ENCODE data around the gene ANKRD52.
"Not testable (repeated sequence)": the region's sequence is repeated elsewhere in the genome, so short reads cannot be mapped to it uniquely, and the experiment has no call there.

The ANKRD52 gene

DNA sequence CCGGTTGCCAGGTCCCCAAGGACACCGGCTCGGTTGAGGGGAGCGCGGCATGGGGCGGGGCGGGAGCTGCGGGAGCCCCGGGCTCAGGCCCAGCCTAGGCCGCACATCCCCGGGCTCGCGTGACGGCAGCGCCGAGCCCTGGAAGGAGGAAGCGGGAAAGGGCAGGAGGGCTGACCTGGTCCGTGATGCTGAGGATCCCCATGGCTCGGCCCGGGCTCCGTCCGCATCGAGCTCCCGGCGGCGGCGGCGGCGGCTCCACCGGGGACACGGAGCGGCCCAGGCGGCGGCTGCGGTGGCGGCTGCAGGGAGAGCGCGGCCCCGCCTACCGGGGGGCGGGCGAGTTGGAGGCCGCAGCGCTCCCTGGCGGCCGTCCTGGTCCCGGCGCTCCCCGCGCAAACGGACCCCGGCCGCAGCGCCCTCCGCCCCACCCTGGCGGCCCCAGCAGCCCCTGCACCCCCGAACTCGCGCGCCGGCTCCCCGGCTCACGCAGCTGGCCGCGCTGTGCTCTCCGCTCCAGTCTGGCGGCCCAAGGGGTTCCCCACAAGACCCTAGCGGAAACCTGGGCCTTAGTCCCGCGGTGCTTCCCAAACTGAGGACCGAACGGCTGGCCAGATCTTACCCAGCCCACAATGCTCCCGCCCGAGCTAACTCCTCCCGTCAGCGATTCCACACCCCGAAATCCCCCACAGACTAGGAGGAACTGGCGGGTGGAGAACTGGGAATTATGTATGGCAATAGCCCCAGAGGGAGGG lies at the start of gene ANKRD52:
Gene ANKRD52 (minus strand): TSS at position 317 of the 752 bp plus-strand sequence. CDS start 115 bp downstream, at position 202.
- DNase-seq (ENCODE audit: extremely low spot score, insufficient read length, low read depth) (peak; percentile 87), FAIRE-seq (peak; percentile 35)

DNA sequence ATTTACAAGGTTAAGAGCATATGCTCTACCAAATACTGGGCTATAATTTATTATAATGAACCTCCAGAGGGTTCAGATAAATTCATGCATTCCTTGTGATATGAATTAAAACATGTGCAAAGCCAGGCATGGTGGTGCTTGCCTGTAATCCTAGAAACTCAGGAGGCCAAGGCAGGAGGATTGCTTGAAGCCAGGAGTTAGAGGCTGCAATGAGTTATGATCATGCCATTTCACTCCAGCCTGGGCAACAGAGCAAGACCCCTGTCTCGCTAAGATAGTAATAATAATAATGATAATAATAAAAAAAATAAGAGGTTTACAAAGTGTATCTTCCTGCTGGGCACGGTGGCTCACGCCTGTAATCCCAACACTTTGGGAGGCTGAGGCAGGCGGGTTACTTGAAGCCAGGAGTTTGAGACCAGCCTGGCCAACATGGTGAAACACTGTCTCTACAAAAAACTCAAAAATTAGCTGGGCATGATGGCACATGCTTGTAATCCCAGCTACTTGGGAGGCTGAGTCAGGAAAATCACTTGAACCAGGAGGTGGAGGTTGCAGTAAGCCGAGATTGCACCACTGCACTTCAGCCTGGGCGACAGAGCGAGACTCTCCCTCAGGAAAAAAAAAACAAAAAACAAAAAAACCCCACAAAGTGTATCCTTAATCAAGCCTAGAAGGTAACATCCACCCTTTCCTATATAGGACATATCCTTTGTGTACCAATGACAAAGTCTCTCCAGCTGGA lies 49.2 kb upstream of the ANKRD52 start:
- DNase-seq (ENCODE audit: extremely low spot score, insufficient read length, low read depth) (no peak), FAIRE-seq (no peak)

DNA sequence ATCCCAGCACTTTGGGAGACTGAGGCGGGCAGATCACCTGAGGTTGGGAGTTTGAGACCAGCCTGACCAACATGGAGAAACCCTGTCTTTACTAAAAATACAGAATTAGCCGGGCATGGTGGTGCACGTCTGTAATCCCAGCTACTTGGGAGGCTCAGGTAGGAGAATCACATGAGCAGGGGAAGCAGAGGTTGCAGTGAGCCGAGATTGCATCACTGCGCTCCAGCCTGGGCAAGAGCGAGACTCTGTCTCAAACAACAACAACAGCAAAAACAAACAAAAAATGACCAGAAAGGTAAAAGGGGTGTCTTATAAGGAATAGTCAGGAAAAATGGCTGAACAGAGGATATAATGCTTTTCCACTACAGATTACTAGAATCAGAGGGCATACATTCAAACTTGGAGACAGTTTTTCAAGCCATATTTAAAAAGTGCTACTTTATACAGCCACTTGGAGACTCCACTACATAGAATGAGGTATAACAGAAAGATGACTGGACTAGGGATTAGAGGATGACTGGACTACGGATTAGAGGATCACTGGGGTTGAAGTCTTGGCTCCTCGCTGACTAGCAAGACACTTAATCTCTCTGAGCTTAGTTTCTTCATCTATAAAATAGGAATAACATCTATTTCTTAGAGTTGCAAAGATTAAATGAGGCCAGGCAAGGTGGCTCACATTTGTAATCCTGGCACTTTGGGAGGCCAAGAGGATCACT lies 46.8 kb upstream of the ANKRD52 start:
- no peak for FAIRE-seq

DNA sequence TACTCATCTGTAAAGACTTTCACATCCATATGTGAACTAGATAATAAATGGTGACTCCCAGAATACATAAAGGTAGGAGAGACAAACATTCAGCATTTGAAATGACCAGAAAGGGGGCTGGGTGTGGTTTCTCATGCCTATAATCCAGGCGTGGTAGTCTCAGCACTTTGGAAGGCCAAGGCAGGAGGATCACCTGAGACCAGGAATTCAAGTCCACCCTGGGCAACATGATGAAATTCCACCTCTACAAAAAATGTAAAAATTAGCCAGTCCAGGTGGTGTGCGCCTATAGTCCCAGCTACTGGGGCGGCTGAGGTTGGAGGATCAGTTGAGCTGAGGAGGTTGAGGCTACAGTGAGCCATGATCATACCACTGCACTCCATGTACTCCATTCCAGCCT lies 46.1 kb upstream of the ANKRD52 start:
- DNase-seq (ENCODE audit: extremely low spot score, insufficient read length, low read depth), result no peak

More for the DNA sequence above, 46.8 kb upstream of the ANKRD52 start:
- no peak for DNase-seq (ENCODE audit: extremely low spot score, insufficient read length, low read depth)

DNA sequence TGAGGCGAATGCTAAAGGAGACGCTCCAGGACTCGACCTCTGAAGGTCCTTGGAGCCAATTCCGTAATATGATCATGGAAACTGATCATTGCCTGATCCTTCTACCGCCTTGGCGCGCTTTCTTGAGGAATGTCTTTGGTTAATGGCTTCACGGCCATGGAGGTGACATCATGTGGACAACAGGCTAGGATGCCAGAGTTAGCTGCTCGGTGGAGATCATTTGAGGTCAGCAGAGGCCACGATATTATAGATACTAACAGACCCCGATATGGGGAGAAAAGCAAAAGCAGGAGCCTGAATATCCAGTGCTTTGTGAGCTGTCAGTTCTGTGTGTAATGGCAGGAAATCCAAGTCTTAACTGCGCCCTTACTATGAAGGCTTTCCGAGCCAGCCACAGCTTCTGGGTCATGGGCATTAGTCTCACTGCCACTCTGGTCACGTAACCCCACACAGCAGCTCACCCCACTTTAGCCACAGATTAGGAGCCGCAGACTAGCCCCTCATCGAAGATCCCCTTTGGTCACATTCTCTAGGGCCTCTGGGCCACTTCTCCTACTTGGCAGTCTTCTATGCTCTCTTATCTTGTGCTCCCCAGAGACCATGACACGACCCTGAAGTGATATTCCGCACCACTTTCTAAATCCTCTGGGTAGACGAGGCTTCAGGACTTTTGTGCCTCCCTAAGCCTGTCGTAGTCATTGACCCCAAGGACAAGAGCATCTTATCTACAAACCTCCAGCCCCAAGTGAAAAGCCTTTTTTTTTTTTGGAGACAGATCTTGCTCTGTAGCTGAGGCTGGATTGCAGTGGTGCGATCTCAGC lies 42.7 kb upstream of the ANKRD52 start:
- FAIRE-seq, result no peak

More for the DNA sequence above, 46.1 kb upstream of the ANKRD52 start:
- no peak for FAIRE-seq

DNA sequence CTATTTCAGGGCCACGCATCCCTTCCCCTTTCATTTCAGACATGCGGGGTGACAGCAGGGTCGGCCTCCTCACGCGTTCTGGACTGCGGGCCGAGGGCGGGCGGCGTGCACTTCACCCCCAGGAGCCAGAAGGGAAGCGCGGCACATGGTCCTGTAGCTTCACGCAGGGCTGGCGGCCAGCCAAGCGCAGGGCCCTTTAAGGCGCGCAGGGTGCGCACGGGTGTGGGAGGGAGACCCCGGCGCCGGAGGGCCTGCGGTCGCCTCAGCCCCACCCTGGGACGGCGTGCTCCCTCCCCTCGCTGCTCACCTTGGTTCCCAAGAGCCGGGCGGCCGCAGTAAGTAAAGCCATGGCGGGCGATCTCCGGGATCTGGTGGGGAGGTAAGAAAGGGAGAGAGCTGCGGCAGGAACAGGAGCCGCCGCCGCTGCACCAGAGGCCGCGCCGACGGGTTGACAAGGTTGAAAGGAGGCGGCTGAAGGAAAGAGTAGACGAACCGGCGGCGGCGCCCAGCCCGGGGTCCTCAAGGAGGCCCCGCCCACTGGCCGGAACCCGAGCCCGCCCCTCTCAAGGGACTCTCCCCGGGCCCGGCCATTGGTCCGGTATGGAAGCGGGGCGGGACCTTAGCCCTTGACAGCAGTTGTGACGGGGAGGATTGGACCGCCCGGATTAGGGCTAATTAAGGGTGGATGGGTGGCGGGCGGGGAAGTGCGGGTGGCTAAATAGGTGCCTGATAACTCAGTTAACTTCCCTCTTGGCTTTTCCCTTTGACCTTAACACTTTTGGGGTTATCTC lies 41.9 kb upstream of the ANKRD52 start, which contains the start of gene CS:
Gene CS (minus strand): TSS at position 478 of the 791 bp plus-strand sequence. CDS start 129 bp downstream, at position 349.
- DNase-seq (ENCODE audit: extremely low spot score, insufficient read length, low read depth), result peak; percentile 95
- peak; percentile 94 for FAIRE-seq

More for the DNA sequence above, 42.7 kb upstream of the ANKRD52 start:
- DNase-seq (ENCODE audit: extremely low spot score, insufficient read length, low read depth), result no peak

DNA sequence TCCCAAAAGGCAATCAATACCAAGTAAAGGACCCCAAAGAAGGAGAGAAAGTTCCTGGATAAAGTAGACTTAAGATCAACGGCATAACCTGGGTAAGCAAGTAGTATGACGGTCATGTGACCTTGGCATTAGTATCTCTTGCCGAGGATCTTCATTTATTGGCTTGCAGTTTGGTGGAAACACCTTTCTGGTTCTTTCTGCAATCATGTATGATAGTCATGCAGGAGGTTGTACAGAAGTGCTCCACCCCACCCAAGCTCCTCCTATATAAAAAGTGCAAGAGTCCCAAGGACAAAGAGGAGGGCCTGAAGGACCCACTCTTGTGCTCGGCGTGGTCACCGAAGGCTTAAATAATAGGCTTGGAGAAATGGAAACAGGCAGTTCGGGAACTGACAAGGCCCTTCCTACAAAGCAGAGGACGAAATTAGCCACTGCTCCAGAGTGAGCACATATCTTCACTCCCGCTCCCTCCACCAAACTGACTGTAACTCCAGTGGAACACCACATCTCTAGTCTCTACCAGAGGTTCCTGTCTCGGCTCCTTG lies 41.2 kb upstream of the ANKRD52 start:
- DNase-seq (ENCODE audit: extremely low spot score, insufficient read length, low read depth) (no peak), FAIRE-seq (peak; percentile 69)

DNA sequence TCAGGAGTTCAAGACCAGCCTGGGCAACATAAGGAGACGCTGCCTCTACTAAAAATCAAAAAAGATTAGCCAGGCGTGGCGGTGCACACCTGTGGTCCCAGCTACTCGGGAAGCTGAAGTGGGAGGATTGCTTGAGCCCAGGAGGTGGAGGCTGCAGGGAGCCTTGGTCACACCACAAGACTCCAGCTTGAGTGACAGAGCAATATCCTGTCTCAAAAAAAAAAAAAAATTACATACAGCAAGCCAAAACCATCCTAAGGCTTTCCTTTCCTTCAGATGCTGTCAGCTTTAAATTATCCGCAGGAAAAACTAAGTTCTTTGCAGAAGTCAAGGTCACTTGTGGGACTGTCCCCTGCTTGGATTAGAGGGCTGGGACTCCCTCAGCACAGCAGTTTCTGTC lies 40.6 kb upstream of the ANKRD52 start:
- FAIRE-seq (no peak), DNase-seq (ENCODE audit: extremely low spot score, insufficient read length, low read depth) (no peak)

DNA sequence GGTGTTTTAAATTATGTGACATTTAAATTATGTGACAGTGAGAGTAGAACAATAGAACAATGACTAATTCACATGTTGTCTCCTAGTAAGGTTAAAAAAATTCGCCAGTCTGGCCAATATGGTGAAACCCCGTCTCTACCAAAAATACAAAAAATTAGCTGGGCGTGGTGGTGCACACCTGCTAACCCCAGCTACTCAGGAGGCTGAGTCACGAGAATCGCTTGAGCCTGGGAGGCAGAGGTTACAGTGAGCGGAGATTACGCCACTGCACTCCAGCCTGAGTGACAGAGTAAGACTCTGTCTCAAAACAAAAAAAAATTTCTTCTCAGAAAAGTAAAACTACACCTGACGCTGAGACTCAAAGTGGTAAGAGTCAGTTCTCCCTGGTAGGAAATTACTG lies 39.2 kb upstream of the ANKRD52 start:
- DNase-seq (ENCODE audit: extremely low spot score, insufficient read length, low read depth) (no peak), FAIRE-seq (no peak)

DNA sequence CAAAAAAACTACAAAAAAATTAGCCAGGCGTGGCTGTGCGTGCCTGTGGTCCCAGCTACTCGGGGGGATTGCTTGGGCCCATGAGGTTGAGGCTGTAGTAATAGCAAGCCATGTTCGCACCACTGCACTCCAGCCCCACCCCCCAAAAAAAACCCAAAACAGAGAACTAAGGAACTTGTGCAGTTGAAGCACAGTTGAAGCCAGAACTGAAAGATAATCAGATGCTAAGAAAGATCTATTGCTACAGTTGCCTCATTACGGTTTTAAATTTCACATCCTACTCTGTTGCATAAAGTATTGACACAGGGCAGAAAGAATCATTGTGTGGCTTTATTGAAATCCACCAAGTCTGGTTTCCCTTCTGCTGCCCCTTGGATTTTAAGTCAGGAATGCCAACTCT lies 38.1 kb upstream of the ANKRD52 start:
- DNase-seq (ENCODE audit: extremely low spot score, insufficient read length, low read depth) (no peak), FAIRE-seq (no peak)

DNA sequence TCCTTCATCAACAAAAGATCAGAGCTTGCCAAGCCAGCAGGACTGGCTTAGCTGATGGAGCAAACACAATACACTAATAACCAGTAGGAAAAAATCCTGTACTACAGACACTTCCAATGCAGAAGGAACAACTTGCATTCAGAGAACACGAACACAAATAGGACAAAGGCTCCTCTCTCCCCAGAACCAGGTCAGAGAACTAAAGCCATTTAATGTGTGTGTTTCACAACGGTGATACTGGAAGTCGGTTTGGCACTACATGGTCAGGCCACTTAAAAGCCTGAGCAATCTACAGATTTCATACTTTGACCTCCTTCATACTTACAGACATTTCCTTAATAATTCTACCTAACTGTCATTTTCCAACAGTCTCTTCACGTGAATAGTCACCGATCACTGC lies 35.6 kb upstream of the ANKRD52 start:
- DNase-seq (ENCODE audit: extremely low spot score, insufficient read length, low read depth) (no peak), FAIRE-seq (no peak)

DNA sequence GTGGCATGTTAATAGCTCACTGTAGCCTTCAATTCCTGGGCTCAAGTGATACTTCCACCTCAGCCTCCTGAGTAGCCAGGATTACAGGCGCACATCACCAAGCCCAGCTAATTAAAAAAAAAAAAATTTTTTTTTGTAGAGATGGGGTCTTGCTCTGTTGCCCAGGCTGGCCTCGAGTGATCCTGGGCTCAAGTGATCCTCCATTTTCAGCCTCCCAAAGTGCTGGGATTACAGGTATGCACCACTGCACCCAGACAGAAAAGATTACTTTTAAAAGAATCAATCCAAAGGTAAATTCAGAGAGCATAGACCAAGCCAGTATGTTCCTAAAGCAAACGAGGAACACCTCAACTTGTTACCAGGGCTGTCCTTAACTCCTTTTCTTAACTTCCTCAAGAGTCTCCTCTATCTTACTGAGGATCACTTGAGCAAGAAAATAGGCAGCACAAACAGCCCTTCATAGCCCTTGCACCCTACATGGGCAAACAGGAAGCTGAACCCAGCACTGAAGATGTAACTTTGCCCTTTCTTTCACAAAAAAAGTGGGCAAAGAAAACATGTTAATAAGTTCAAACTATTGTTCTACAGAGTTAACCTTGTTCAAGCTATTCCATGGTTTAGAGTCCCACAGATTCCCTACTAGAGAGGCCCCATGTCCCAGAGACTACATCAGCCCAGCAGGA lies 30.7 kb upstream of the ANKRD52 start:
- DNase-seq (ENCODE audit: extremely low spot score, insufficient read length, low read depth), result no peak

DNA sequence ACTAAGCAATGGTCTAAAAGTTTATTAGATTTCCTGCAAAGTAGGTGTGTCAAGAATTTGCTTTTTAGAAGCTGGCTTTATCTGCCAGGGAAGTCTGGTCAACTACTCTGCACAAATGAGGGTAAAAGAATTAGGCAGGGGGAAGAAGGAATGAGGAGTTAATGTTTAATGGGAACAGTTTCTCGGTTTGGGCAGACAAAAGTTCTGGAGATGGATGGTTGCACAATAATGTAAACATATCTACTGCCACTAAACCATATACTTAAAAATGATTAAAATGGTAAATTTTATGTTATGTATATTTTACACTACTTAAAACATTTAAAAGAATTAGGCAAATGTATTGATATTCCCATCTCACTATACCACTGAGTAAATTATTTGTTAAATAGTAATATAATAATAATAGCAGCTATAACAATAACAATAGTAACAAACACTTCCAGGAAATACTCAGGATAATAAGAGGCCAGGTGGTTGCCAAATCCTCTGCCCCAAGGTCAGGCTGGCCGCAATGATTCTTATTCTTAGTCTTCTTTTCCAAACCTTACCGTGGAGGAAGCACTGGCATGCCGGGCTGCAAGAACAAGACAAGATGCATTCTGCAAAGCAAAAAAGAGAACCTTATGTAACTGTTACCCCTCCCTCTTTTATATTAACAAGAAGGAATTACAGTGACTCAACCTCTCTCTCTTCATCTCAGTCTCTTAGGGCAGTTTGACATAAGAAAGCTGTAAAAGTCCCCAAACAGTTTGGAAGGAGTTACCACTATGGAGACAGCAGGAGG lies 28.1 kb upstream of the ANKRD52 start:
- DNase-seq (ENCODE audit: extremely low spot score, insufficient read length, low read depth) (no peak), FAIRE-seq (no peak)

More for the DNA sequence above, 30.7 kb upstream of the ANKRD52 start:
- FAIRE-seq, result no peak

DNA sequence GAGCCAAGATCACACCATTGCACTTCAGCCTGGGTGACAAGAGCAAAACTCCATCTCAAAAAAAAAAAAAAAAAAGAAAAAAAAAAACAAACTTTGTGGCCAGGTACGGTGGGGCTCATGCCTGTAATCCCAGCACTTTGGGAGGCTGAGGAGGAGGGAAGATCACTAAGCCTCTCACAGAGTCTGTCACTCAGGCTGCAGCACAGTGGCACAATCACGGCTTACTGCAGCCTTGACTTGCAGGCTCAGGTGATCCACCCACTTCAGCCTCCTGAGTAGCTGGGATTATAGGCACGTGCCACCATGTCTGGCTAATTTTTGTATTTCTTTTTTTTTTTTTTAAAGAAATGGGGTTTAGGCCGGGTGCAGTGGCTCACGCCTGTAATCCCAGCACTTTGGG lies 26.1 kb upstream of the ANKRD52 start:
- DNase-seq (ENCODE audit: extremely low spot score, insufficient read length, low read depth); FAIRE-seq: not testable (repeated sequence)

DNA sequence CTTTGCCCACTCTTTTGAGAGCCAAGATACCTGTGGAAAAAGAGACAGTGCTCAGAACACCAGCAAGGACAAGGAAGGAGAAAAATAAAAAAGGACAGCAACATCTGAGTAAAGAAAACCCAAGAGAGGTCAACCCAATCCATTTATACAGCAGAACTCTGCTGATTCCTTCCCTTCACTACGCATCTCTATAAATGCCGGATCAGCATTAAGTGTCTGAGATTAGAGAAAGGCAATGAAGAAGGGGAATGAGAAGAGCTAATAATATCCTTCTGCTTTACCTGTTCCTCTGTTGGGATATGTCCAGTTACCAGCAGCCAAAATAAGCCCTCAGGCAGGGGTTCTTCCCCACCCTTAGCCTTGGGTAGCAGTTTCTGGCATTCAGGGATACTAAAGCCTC lies 24.4 kb upstream of the ANKRD52 start:
- DNase-seq (ENCODE audit: extremely low spot score, insufficient read length, low read depth) (no peak), FAIRE-seq (no peak)

DNA sequence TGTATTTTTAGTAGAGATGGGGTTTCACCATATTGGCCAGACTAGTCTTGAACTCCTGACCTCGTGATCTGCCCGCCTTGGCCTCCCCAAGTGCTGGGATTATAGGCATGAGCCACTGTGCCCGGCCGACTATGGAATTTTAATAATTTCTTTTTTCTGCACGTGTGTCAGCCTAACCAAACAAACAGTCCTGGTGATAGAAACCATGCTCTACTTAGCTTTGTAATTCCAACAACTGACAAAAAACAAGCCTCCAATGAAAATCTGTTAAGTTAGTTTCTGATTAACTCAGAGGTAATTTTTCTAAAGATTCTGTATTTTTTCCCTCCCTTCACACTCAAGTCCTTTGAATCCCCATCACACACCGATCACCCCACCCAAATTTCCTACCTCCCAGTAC lies 23.8 kb upstream of the ANKRD52 start:
- FAIRE-seq (no peak), DNase-seq (ENCODE audit: extremely low spot score, insufficient read length, low read depth) (no peak)

DNA sequence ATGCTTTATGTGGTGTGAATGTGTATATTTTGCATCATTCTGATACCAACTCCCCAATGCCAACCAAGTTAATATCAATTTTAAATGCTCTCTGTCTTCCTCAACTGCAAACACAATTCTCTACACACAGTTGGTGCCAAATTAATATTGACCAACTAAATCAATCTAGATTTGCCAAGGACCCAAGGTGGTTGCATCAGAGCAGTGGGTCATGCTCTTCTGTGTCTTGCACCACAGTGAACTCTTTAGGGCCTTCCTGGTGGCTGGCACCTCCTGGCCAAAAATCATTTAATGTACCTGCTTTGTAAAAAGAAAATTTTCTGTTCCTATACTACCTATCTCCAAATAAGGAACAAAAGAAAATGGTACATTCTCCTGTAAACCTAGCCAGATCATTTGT lies 22.7 kb upstream of the ANKRD52 start:
- FAIRE-seq, result no peak
- no peak for DNase-seq (ENCODE audit: extremely low spot score, insufficient read length, low read depth)
